Stimulated activated CD8-positive, alpha-beta memory T cell treated with anti-CD3 and anti-CD28 coated beads, Interleukin-4, amount 100 ng/mL, for 1 hour (primary cell): ENCODE results near the gene MASP2.
"Not testable (repeated sequence)": the region's sequence is repeated elsewhere in the genome, so short reads cannot be mapped to it uniquely, and the experiment has no call there.

Source experiments
- DNase-seq, 2 donors: peaks; one replicate each; pipeline ENCODE4 v3.0.0-alpha.2; 2020; ENCODE audit warnings: low read depth in 2 of 2, low spot score in 1 of 2

MASP2 gene

GRCh38 chr1:10990828-10991227, 56.2 kb downstream of the MASP2 start:
- no peak for DNase-seq

- not testable (repeated sequence) for DNase-seq
These were observed 57.0 kb downstream of the MASP2 start for GRCh38 chr1:10989920-10990516.

GRCh38 chr1:10989095-10989494, 57.9 kb downstream of the MASP2 start:
- DNase-seq: no peak

- no peak for DNase-seq
These were observed 59.1 kb downstream of the MASP2 start for GRCh38 chr1:10987840-10988417.

- DNase-seq: no peak
These were observed 60.5 kb downstream of the MASP2 start for GRCh38 chr1:10986525-10986890.

GRCh38 chr1:10980841-10981727, 66.0 kb downstream of the MASP2 start:
- DNase-seq: no peak

GRCh38 chr1:10980094-10980577, 66.9 kb downstream of the MASP2 start:
- DNase-seq: no peak

GRCh38 chr1:10979483-10979920, 67.5 kb downstream of the MASP2 start:
- DNase-seq: no peak

- no peak for DNase-seq
These were observed 68.3 kb downstream of the MASP2 start for GRCh38 chr1:10978719-10979118.
